Muscle of arm (tissue), 12 donors: ENCODE results near the gene MAPK7. TPM values are rescaled to one million over a fixed set of nuclear protein-coding genes. Genes with fewer than 3 reads are reported as not detected.

Source experiments
- DNase-seq: peaks from one replicate; pipeline ENCODE4 v3.0.0-alpha.2; 2013
- polyA plus RNA-seq, 12 donors: library from polyadenylated mRNA; unstranded; fragments of 120-200 nt; gene quantifications; one replicate each; pipeline ENCODE4 v1.2.1, GENCODE V29; 2013; ENCODE audit not compliant: insufficient read length in 12 of 12

The MAPK7 gene
- polyA plus RNA-seq, 12 donors, result 18.7 to 45.4 (median 21.4) TPM; not detected in 1

DNA sequence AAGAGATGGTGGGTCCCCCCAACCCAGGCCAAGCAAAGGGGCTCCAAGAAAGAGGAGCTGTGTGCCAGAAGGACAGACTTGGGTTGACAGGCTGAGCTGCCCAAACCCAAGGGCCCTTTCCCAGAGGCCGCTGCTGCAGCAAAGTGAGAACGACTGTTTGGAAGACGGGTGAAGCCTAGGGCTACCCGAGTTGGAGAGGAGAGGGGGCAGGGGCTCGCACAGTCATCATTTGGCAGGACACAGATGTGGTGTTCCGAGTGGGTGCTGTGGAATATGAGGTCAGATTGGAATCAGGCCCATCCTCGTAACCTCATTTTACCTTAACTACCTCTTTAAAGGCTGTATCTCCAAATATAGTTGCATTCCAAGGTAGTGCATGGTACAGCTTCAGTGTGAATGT, 14.0 kb downstream of the MAPK7 start:
- DNase-seq, result no peak

DNA sequence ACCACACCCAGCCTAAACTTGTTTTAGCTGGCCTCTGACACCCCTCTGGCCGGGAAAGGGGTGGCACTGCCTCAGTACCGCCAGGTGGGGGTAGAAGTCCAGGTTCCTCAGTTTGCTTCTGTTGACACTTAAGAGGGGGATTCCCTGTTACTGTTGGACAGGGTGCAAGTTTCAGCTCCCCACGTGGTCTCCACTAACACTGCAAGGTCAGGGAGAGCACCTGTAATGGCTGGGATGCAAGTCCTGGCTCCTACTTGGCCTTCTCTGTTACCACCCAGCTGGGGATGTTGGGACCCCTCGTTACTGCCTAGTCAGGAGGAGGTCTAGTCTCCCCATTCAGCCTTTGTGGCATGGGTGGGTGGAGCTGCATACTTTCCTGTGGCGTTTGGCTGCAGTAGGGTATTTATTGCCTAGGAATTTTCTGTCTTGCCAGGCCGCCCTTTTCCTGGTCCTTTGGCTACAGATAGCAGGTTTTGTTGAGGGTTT, 19.3 kb downstream of the MAPK7 start:
- no peak for DNase-seq

- no peak for DNase-seq
These were observed 20.2 kb downstream of the MAPK7 start for GRCh38 chr17:19398301-19399181.

DNA sequence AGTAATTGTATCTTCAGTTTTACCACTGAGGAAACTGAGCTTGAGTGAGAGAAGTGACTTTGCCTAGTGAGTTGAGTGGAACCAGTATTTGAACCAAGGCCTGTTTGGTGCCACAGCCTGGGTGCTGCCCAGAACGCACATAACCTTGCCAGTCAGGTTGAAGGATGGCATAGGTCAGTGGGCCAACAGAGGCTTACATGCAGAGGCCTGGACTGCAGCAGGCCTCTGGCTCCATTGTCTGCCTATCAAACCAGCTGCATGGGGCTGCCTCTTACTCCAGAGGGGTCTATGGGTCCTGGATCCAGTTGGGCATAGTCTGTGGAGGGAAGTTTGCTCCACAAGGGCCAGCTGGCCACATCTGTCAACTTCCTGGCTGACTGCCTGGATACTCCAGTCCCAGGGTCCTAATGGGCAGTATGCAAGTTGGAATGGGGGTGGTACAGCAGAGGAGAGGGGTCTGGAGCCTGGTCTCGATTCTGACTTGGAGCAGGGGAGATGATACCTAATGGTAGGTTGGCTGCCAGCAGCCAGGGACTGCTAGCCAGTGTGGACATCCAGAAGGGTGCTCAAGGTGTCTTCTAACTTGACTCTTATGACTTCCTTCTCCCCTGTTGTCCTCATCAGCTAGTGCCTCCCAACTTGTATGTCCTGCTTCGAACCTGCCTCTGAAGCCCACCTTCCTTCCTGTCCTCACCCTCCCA, 21.6 kb downstream of the MAPK7 start:
- no peak for DNase-seq

DNA sequence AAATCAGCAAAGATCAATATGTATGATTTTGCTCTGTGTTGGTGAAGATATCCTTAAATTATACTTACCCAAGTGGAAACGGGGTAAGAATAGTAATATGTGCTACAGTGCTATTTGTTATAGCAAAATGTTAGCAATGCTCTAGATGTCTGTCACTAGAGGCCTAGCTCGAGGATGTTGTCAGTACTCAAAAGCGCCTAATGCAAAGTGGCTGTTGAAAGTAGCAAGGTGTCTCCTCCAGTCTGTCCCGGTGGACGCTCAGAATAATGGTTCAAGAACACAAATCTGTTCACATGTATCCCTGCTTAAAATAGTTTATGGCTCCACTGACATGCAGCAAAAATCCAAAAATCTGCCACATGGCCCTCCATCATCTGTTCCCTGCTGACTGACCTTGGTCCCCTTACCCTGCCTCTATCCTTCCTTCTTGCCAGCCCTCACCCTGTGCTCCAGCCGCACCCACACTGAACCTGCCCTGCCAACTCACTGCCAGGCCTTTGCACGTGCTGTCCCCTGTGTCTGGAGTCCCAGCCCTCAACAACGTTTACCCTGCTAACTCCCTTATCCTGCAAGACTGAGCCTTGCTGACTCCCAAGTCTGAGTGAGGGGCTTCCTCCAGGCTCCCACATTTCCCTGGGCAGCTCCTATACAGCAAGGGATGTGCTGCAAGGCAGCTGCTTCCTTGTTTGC, 23.2 kb downstream of the MAPK7 start:
- DNase-seq, result no peak

GRCh38 chr17:19402171-19402570, 23.9 kb downstream of the MAPK7 start:
- DNase-seq, result no peak

GRCh38 chr17:19403021-19403420, 24.7 kb downstream of the MAPK7 start:
- no peak for DNase-seq

DNA sequence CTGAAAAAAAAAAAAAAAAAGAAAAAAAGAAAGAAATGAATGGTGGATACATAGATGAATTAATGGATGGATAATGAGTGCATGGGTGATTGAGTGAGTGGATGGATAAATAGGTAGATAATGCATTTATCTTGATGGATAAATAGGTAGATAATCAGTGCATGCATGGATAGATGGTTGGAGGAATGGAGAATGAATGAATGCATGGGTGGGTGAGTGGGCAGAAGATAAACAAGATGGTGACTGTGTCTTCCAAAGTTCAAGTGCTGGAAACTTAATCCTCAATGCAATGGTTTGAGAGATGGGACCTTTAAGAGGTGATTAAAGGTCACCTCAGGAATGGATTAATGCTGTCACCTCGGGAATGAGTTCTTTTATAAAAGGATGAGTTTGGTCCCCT, 26.0 kb downstream of the MAPK7 start:
- no peak for DNase-seq

GRCh38 chr17:19405114-19405513, 26.8 kb downstream of the MAPK7 start:
- no peak for DNase-seq

DNA sequence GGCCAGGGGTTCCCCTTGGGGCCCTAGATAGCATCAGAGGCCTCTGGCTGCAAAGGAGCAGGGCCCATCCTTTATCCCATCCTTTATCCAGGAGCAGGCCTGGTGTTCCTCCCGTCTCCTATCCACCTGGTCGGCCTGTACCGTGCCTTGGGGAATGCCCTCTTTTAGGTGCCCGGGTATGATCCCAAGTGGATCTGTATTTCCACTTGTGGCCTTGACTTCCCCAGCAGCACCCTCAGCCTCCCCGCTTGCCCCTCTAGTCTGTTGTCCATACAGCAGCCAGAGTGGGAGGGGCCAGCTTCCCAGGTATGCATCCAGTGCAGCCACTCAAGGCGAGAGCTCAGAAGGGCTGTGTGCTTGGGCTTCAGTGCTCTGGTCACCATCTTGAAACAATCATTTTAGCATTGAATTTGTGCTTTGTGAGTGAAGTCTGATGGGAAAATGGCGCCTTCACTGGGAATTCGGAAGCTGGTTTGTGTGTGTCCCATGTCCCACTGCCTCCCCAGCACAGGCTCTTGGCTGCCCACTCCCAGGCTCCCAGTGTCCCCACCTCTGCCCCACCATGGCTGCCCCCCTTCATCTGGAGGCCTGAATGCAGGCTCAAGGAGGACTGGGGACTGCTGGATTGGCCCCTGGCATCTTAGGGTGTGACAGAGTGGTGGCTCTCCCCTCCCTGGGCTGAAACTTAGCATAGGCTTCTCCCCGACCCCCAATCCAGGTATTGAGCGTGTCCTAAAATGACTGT, 29.5 kb downstream of the MAPK7 start:
- no peak for DNase-seq

- DNase-seq, result no peak
These were observed 30.0 kb downstream of the MAPK7 start for GRCh38 chr17:19408346-19408710.

DNA sequence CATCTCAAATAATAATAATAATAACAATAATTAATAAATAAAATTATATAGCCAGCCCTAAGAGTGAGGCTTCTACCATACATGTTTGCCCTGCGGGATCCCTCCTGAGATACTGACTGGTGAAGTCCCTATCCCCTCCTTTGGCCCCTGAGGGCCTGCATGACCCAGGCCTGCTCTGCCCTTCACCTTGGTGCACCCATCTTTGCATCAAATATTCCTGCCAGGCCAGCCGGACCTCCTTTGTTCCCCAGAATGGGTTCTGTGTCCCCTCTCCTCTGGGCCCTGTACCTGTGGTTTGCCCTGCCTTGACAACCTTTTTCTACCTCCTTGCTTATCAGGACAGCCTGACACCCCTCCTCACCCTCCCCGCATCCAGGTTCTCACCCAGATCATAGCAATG, 30.8 kb downstream of the MAPK7 start:
- no peak for DNase-seq

DNA sequence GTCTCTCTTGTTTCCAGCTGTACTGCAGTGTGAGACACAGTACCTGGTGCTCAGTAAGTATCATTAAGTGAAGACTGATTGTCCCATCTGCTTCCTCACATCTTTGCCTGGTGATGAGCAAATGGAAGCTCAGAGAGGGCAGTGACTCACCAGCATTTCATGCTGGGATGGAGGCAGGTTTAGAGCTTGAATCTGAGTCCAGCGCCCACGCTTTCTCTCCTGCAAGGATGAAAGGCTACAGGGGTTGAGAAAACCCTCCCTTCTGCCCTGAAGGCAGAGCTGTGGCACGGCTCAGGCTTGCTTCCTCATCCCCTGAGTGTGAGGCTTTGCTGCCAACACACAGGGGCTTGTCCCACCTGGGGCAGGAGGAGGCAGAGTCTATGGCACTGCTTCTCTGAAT, 31.2 kb downstream of the MAPK7 start:
- no peak for DNase-seq

DNA sequence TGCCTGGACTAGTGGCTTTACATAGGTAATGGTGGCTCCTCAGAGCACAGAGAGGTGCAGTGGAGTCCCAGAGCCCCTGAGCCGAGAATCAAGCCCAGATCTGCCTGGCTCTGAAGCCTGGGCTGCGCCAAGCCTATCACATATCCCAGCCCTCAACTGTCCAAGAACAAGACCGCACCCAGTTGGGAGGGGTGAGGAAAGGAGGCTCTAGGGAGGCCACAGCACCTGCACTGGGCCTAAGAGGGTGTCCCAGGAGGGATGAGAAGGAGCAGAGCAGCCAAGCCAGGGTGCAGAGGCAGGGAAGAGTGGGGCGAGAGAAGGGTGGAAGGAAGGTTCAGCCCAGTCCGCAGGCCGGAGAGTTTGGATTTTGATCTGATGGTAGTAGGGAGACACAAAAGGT, 31.8 kb downstream of the MAPK7 start:
- no peak for DNase-seq

- peak; percentile 51 for DNase-seq
These were observed 32.8 kb downstream of the MAPK7 start, which contains the start of gene RNF112 for GRCh38 chr17:19410875-19411620. Gene RNF112 (plus strand): TSS chr17:19411232. CDS start chr17:19411409, 177 bp downstream.

- DNase-seq, result no peak
These were observed 33.3 kb downstream of the MAPK7 start for GRCh38 chr17:19411631-19412030.

- no peak for DNase-seq
These were observed 34.2 kb downstream of the MAPK7 start for GRCh38 chr17:19412510-19412909.

GRCh38 chr17:19412984-19413383, 34.7 kb downstream of the MAPK7 start:
- no peak for DNase-seq

GRCh38 chr17:19413761-19414160, 35.5 kb downstream of the MAPK7 start:
- DNase-seq, result no peak

GRCh38 chr17:19414396-19415280, 36.3 kb downstream of the MAPK7 start:
- DNase-seq, result no peak
